Astrocyte of the cerebellum (primary cell): ENCODE measurements around the gene TXLNB.

ENCODE experiments used
- DNase-seq: peaks from one replicate; pipeline ENCODE4 v3.0.0-alpha.2; 2011; ENCODE audit warnings: low read depth
- H3K4me3 ChIP-seq: 2 replicates; pipeline ENCODE4 v1.5.1; 2011; ENCODE audit warnings: mild to moderate bottlenecking, low read depth, low read length, moderate library complexity
- in situ Hi-C: cut with HindIII; loops from 2 replicates; pipeline ENCODE4 v1.10.0; 2017; ENCODE audit warnings: low sequenced_read_pairs
- TF ChIP-seq, protein P1 (sequence below): IDR thresholded peaks from 2 replicates; pipeline ENCODE4 v1.5.1; 2012; ENCODE audit warnings: low read length, low read depth, moderate library complexity, mild to moderate bottlenecking; ENCODE audit errors: missing control alignments

The TXLNB gene

DNA sequence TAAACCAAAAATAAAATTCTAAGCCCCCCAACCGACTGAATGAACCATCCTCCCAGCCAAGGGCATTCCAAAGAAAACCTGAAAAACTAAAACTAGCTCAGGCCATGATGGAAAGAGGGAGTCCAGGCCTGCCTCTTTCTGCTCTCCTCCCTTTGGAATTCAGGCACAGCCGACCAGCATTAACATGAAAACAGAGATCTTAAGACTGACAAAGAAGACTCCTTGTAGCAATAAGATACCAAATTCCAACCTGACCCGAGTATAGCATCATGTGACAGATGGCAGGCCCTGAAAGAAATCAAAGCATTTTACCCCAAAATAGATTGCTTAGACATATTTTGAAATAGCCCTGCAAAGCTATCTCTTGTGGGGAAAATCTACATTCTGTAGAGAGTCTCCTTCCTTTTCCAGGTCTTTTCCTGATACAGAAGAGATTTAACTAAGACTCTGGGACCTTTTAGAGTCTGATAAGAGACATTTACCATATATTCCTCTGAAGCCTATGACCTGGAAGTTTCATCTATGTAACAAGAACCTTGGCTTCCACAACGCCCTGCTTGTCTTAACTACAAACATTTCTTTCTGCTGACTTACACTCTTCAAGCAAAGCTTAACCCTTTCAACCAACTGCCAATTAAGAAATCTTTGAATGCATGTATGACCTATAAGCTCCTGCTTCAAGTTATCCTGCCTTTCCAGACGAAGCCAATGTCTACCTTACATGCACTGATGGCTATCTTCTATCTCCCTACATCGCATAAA is 22.2 kb upstream of the TXLNB start:
- TF ChIP-seq, protein P1, sequence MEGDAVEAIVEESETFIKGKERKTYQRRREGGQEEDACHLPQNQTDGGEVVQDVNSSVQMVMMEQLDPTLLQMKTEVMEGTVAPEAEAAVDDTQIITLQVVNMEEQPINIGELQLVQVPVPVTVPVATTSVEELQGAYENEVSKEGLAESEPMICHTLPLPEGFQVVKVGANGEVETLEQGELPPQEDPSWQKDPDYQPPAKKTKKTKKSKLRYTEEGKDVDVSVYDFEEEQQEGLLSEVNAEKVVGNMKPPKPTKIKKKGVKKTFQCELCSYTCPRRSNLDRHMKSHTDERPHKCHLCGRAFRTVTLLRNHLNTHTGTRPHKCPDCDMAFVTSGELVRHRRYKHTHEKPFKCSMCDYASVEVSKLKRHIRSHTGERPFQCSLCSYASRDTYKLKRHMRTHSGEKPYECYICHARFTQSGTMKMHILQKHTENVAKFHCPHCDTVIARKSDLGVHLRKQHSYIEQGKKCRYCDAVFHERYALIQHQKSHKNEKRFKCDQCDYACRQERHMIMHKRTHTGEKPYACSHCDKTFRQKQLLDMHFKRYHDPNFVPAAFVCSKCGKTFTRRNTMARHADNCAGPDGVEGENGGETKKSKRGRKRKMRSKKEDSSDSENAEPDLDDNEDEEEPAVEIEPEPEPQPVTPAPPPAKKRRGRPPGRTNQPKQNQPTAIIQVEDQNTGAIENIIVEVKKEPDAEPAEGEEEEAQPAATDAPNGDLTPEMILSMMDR: no peak
- H3K4me3 ChIP-seq: no peak overlapping the region
- DNase-seq: no peak
- in situ Hi-C loops: no loop called here

DNA sequence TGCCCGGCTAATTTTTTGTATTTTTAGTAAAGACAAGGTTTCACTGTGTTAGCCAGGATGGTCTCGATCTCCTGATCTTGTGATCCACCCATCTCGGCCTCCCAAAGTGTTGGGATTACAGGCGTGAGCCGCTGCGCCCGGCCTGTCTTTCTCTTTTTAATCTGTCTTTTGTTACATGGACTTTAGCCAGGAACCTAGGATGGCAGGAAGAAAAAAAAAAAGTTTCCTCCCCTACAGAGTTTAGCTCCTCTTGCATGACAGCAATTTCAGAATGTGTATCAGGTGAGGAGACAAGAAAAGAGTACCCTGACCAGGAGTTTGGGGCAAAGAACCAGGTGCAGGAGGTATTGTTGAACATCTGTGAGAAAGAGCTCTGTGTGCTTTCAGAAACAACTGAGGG is 21.4 kb upstream of the TXLNB start:
- in situ Hi-C loops: no loop called here
- DNase-seq: no peak
- TF ChIP-seq, protein P1: no peak
- no peak overlapping the region for H3K4me3 ChIP-seq

DNA sequence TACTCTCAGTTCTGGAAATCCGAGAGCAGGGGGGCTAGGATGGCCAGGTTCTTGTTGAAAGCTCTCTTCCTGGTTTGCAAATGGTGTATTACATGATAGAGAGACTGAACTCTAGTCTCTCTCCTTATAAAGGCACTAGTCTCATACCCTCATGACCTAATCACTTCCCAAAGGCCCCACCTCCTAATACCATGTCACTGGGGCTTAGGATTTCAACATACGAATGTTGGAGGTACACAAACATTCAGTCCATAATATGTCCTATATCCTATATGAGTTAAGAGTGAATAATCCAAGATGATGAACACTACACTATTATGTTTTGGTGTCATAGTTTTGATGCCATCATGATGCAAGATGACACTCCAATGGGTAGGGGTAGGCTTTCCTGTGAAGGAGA is 20.0 kb upstream of the TXLNB start:
- no peak for DNase-seq
- in situ Hi-C loops: no loop called here
- TF ChIP-seq, protein P1: no peak
- H3K4me3 ChIP-seq: no peak overlapping the region

DNA sequence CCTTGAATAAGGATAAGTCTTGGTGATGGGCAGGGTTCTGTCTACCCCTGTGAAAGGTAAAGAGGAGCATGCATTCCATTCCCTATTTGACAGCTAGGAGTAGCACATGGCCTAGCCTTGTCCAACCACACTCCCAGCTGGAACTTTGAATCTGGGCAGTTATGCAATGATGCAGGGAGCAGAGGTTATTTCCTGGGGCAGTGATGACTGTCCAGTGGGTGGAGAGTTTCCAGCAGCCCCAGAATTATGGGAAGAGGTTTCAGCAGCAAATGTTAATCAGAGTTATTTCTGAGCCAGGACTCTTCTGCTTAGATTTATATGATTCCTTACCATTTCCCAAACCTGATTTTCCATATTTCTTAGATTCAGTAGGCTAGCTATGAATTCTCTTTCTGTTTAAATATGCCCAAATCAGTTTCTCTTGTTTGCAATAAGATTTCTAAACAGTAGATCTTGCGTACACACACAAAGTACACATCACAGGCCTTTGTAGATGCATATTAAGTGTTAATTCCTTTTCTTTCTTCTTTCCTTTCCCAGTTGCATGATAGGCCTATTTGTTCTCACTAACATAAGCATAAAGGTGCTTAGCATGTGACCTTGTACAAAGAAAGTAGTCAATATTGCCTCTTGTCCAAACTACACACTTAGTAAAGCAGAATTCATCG is 17.3 kb upstream of the TXLNB start:
- H3K4me3 ChIP-seq: no peak overlapping the region
- no peak for DNase-seq
- in situ Hi-C loops: no loop called here
- TF ChIP-seq, protein P1: no peak

- no peak for DNase-seq
- in situ Hi-C loops: no loop called here
Measured at GRCh38 chr6:139308286-139308916, 16.6 kb upstream of the TXLNB start.

DNA sequence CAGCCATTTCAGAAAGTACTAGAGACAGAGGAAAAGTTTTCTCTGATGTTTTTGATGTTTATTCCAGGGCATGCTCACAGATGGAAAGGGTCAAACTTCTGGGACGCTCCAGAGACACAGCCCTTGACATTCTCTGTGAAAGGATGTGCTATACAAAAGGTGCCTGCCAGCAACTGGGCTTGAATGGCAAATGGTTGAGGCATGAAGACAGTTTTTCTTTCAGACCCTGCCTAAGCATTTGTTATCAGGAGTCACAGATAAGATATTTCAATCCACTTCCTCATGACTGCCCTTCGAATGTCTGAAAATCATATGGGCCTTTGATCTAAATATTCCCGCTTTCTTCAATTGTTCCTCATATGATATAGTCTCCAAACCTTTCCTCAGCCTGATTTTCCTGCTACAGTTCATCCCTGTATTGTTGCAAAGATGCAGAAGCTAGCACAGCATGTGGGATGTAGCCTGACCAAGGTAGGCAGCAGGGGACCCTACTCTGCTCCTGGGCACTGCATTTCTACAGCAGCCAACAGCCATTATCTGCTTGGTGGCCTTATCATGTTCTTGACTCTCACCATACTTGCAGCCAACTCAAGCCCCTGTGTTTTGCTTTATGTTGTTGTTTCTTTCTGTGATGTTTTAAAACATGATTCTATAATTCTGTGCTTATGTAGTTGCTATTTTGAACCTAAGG is 14.6 kb upstream of the TXLNB start:
- TF ChIP-seq, protein P1: no peak
- no peak for DNase-seq
- H3K4me3 ChIP-seq: no peak overlapping the region
- in situ Hi-C loops: no loop called here

More at GRCh38 chr6:139308286-139308916, 16.6 kb upstream of the TXLNB start:
- H3K4me3 ChIP-seq: no peak overlapping the region
- TF ChIP-seq, protein P1: no peak
